SK-N-MC (cell line): Measurements from ENCODE around the gene SLC17A2.

ENCODE experiments used
- EZH2 ChIP-seq: fragments of 200-600 bp; sonication (generic); IDR thresholded peaks from one replicate; pipeline ENCODE4 v1.6.1; 2017; ENCODE audit warnings: antibody characterized with exemption
- FOXP2 ChIP-seq: optimal IDR thresholded peaks from 2 replicates; pipeline ENCODE3; 2011; ENCODE audit warnings: mild to moderate bottlenecking, moderate library complexity; ENCODE audit not compliant: insufficient read depth; ENCODE audit errors: extremely low read length, control extremely low read depth
- POLR2AphosphoS5 ChIP-seq: IDR thresholded peaks from 2 replicates; pipeline ENCODE4 v1.6.1; 2012; ENCODE audit warnings: mild to moderate bottlenecking, low read depth, low read length, borderline replicate concordance

- TF ChIP-seq EZH2 (no peak), POLR2AphosphoS5 (no peak), FOXP2 (no peak)
Measured at GRCh38 chr6:25874822-25875562, 55.5 kb downstream of the SLC17A2 start.
